GM04503 (cell line): ENCODE data around the gene LDB1.

Experiments
- DNase-seq: peaks from one replicate; pipeline ENCODE4 v3.0.0-alpha.2; 2012; ENCODE audit warnings: low read depth

The LDB1 gene

DNA sequence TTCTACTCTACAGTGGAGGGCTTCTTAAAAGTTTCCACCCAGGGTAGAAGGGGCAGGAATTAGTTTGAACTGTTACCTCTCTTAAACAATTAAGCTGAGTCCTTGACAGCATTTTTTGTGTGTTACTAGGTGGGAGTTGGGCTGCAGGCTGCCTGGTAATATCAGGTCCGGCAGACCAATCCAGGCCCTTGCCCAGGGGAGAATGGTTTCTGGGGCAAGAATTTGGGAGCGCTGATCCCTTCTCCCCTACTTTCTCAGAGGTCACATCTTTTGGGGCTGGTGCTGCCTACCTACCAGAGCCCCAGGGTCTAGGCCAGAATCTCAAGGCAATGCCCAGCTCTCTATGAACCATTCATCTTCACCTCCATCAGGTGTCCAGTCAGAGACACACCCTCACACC lies 14.2 kb upstream of the LDB1 start:
- DNase-seq = no peak

DNA sequence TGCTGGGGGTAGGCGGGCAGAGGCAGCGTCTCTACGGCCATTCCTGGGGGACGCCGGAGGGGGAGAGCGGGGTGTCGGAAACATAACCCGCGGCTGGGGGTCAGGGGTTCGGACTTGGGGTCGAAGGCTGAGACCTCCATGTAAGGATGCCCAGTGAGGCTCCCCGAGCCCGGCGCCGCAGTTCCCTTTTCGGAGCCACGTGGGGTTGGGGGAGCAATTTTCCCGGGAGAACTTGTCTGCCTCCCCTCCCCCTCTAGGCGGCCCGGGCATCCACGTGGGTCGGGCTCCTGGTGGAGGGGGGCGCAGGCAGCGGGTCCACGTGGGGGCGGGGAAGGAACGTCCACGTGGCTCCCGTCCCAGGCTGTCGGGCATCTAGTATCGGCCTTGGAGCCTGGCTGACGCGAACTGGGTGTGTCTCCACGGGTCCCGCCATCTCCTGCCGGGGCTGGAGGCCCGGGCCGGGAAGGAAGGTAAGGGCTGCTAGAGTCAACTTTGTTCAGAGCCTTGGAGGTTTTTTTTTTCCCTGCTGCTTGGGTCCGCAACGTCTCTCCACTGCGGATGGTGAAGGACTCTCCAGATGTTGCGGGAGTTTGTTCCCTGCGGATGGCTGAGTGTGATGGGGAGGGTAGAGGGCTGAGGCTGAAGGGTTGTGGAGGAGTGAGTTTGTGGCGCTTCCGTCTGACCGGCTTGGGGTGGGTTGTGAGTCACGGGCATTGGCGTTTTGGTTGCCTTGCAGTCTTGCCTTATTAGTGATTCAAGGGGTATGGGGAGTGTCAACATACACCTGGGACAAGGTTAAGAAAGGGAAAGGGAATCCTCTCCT lies 13.4 kb upstream of the LDB1 start:
- no peak for DNase-seq

DNA sequence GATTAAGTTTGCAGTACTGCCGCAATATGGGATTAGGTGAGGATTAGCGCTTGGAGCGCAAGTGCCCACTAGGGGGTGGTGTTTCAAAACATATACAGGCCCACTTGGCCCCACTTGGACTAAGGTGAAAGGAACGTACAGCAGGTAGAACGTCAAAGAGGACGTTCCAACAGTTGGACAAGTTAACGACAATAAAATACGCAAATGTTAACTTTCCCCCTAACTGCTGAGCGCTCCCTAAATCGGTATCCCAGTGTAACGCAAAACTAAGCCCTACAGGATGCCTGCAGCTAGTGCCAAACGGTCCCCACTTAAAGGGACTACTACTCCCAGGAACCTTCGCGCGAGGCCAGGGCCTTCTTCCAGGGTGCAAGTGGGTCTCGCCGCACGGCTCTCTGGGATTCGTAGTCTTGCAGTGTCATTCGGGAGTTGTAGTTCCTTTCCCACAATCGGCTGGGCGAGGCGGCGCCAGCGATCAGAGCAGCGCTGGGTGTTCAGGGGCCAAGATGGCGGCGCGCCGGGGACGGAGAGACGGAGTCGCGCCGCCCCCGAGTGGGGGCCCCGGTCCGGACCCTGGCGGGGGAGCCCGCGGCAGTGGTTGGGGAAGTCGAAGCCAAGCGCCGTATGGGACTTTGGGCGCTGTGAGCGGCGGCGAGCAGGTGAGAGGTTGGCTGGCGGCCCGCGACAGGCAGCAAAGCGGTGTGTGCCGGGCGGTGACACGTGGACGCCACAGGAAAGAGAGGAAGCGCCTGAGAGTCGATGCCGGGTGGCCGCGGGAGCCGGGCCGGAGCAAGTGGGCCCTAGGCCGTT lies 12.6 kb upstream of the LDB1 start, which contains the start of gene PPRC1:
PPRC1 (plus strand) TSS at position 478 of the 810 bp plus-strand sequence; CDS start at position 507, 29 bp downstream.
- DNase-seq = peak; percentile 95

DNA sequence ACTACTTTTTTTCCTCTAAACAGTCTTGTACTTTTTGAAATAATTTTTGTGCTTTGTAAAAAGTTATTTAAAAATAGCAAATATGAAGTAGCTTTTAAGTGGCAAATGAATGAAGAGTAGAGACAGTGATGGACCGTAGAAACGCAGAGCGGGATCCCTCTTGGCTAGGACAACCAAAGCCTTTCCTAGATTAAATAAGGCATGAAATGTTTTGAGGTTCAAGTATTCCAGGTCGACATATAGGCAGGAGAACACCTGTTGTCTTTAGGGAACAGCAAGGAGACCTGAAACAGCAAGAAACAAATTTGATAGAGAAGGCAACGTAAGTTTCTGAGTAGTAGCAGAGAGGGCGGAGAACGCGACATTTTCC lies 12.0 kb upstream of the LDB1 start:
- no peak for DNase-seq

DNA sequence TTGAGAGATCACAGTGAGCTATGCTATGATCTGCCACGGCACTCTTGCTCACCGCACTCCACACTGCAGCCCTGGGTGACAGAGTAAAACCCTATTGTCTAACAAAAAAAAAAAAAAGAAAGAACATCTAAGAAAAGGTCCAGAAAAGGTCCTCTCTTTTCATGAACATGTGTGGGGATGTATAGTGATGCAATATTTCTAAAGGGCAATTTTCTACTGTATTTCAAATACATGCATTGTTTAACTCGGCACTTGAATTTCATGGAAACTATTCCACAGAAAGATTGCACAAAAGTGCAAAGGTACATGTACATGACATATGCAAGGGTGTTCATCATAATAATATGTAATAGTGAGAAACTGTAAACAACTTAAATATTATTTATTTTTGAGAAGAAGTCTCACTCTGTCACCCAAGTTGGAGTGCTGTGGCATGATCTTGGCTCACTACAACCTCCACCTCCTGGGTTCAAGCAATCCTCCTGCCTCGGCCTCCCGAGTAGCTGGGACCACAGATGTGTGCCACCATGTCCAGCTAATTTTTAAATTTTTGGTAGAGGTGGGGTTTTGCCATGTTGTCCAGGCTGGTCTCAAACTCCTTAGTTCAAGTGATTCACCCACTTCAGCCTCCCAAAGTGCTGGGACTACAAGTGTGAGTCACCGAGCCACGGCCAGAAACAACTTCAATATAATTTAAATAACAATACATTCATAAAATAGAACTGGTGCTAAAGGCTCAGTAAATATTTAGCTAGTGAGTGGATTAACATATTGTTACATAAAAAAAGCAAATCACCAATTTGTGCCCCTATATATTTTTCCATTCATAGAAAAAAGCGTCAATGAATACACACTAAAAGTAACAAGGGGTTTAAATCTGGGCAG lies 11.4 kb upstream of the LDB1 start:
- DNase-seq = no peak

DNA sequence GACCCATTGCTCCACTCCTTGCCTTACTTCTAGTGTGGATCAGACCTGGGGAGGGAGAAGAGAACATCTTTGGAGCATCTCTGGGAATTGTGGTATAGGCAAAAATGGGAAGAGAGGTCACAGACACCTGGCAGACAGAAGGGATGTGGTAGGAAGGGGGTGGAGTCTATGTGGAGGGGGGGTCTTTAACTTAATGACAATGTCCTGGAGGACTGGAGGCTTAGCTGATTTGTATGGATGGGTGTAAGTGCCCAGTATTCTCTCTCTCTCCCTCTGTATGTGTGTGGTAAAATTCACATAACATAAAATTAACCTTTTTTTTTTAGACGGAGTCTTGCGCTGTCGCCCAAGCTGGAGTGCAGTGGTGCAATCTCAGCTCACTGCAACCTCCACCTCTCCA lies 3.1 kb upstream of the LDB1 start:
- no peak for DNase-seq

DNA sequence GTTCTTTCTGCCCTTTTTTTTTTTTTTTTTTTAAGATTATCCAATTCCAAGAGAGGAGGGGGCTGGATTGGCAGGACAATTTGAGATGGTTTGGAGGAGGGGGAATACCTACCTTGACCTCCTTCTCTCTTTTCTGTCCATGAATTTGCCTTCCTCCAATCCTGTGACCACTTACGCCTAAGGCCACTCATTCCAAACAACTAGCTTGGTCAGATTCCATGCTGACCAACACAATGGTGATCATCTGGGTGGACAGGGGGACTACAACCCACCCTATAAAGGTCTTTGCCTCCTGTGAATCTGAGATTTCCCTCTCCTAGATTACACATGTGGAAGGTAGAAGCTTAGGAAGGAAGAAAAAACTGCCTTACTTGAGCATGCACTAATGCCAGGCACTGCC lies 2.3 kb upstream of the LDB1 start:
- DNase-seq = no peak

DNA sequence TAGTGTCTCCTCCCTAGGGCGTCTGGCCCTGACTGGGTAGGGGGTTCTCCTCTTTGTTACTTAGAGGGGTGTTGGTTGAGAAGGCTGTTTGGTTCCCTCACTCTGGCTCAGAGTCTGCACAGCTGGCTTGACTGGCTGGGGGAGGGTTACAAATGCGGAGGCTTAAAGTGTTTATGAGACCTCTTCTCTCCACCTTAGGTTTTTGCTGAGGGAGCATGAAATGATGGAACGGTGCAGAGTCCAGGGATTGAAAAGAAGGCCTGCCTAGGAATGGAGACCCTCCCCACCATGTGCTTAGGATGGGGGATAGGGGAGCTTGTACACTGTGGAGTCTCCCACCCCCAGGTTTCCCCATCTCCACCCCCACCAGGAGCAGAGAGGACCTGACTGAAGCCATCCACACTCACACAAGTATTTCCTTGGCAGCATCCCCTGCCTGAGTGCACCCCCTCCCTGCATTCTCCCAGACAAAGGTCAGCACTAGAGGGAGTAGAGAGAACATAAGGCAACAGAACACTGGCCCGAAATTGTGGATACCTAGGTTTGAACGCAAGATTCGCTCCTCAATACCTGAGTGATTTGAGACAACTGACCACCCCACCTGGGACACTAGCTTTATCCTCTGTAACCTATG lies 1.7 kb upstream of the LDB1 start:
- no peak for DNase-seq

DNA sequence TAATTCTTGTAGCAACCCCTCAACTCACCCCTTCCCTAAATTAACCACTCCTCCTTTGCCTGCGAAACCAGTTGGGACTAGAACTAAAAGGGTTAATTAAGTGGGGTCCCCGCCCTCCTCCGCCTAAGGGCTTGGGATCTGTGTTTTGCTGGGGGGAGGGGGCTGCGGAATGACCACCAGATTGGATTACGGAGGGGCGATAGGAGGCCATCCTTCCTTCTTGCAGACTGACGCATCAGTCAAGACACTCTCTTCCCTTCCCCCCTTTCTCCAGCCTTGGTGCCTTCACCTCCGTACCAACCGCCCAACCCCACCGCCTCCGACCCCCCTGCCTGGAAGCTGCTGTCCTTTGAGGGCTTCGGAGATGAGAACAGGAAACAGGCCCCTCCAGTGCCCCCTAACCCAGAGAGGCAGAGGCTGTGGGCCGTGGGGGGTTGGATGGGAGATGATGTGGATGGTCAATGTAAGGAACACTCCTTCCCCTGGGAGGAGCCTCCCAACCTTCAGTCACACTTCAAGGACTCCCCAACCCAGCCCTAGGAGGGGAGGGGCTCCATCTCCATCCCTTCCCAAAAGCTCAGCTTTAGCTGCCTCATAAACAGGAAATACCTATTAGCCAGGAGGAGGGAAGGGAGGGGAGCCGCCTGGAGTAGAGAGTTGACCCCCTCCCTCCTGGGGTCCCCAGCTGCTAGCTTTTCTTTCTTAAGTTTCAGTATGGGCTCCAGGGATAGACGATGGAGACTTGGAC lies 997 bp upstream of the LDB1 start:
- peak; percentile 45 for DNase-seq

DNA sequence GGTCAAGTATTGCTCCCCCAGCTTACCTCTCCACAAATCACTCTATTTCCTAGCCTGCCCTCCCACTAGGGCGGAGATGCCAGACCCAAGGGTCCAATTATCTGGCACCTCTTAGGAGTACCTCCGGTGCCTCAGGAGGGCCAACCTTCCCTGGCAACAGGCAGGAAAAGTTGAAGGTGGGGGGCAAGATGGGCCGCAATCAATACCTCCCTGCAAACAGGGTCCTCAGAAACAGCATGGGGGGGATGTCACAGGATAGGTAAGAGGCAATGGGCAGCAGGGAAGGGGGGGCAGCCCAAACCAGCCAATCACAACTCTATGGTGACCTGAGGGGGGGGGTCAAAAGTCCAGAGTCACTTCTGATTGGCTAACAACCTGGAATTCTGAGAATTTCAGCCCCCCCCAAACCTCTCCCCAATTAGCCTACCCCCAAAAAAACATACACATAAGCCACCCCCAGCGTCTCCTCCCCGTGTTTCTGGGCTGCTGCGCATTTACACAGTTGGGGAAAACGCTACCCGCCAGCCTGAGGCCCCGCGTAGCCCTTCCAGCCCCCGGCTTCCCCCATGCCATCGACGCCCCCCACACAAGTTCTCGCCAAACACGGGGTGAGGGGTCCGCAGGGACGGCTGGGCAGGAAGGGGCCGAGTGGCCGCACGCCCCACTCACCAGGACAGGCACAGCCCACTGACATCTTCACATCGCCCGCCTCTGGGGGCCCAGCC lies 589 bp downstream of the LDB1 start:
- peak; percentile 61 for DNase-seq

DNA sequence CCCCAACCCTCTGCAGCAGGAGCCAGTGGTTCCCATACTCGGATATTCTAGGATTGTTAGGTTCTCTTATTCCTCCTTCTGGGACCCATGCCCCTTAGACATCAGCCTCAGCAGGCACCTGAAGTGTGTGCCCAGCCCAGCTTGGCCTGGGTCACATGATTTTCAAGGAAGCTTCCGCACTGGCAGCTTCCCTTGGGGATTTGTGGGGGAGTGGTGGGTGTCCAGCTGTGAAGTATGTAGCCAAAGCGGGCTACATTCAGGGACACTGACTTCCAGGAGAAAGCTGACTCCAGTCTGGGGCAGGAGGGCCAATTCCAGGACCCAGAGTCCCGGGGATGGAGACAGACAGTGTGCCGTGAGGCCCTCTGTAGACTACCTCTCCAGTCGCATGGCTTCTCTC lies 1.3 kb downstream of the LDB1 start:
- DNase-seq = no peak

DNA sequence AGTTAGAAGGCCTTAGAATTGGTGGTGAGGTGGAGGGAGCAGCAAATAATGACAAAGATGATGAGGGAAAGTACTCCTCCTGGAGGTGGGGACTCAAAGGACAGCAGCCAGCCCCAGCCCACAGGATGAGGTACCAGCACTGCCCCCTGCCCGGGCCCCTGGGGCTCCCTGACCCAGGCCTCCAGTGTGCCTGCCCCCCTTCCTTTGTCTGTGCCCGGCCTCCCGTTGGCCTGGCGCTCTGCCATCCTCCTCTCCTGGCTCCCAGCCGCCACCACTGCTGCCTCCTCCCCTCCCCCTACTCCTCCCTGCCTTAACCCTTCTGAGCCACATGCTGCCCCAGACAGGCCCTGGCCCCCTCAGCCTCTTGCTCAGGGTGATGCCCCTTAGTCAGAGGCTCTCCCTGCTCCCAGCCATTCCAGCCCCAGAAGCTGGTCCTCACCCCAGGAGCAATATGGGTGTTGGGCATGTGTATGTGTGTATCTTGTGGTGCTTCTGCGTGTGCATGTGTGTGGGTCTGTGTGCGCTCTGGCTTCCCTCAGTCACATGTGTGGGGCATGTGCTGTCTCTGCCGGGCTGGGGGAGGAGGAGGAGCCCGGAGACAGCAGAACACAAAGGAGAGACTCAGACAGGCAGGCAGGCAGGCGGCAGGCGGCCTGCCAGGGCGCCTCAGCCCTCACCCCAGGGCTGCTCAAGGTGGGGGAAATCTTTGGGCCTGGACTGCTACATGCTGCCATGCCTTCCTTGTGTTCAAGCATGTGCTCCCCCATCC lies 2.6 kb downstream of the LDB1 start:
- no peak for DNase-seq

DNA sequence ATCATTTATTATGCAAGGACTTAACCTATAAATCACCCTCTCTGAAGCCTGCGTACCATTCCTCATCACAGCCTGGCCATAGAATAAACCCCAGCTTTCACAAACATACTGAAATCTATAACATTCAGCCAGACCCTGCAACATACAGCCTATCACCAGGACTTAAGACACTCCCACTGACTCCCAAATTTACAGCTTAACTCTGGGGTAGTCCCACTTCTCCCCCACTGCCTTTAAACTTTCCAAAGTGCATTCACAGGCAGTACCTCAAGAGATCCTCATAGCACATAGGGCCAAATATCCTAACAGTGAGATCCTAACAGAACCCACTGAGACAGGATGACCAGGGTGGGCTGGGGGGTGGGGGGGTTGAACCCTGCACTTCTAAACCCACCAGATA lies 3.5 kb downstream of the LDB1 start:
- no peak for DNase-seq

DNA sequence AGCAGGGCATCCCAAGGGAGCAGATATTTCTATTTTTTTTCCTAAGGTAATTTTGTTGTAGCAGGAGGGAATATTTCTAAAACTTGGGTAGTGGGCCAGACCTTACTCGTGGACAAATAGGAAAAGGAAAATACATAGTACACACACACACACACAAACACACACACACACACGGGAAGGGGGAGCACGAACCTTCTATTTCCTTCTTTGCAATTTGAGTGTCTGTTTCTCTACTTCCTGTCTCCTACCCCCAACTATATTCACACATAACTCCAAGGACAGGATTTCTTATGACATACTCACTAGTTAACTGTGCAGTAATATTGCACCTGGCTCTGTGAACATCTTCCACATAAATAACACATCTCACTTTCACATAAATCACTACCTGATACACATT lies 4.4 kb downstream of the LDB1 start:
- DNase-seq = no peak

DNA sequence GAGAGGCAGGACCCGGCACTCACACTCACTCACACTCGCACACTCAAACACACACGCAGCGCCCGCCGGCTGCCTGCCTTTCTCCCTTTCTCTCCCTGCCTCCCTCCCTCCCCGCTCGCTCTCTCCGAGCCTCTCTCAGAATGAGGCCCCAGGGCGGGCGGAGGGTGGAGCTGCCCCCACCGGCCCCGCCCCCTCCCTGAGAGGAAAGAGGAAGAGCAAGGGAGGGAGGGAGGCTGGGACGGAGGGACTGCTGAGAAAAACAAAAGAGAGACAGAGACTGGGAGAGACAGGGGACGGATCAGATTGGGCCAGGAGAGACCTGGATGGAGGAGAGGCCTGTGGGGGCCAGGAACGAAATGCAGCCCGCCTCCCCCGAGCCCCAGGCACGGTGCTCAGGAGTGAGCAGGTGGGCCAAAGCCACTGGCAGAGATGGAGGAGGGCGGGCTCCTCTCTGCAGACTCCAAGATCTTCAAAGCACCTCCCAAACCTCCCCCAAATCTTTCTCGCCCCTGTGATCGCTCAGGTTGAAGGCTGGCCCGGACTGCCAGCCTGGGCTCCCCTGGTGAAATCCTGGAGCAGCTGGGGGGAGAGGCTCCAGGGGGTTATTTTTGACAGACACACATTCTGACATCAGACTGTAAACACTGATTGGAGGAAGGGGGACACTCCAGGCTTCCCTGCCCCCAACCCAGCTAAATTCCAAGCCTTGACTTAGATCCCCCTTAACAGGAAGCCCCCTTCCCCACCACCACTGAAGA lies 5.1 kb downstream of the LDB1 start:
- peak; percentile 31 for DNase-seq

DNA sequence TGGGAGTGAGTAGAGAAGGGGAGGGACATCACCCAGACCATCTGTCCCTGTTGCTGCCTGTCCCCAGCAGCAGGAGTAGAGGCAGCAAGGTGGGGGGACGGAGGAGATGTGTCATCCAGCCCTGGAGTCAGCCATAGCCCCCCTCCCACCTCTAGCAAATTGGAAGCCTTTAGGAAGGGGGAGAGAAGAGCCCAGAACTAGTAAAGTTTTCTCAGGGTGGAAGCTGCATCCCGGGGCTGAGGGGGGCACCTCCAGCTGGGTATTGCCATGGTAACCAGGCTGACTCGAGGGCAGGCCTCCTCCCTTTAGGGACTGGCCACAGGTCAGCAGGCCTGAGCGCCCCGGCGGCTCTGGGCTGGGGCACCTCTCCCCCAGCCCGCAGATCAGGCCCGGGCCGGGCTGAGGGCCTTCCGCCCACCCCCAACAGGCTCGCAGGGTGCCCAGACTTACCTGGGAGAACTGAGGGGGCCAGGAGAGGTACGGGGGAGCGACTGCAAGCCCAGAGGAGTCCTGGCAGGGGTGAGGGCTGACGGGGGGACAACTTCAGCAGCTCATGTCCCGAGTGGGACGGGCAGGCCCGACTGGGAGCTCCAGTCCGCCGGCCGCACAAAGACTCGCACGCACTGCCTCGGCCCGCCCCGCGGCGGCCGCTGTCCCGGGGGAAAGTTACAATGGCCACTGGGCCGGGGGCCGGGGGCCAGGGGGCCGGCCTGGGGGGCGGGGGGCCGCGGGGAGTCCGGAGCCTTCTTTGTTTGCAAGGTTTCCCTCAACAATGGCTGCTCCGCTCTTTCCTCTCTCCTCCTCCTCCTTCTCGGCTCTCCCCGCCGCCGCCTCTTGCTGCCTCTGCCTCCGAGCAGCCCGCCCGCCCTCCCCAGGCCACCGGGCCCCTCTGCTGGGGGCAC lies 6.0 kb downstream of the LDB1 start:
- no peak for DNase-seq

DNA sequence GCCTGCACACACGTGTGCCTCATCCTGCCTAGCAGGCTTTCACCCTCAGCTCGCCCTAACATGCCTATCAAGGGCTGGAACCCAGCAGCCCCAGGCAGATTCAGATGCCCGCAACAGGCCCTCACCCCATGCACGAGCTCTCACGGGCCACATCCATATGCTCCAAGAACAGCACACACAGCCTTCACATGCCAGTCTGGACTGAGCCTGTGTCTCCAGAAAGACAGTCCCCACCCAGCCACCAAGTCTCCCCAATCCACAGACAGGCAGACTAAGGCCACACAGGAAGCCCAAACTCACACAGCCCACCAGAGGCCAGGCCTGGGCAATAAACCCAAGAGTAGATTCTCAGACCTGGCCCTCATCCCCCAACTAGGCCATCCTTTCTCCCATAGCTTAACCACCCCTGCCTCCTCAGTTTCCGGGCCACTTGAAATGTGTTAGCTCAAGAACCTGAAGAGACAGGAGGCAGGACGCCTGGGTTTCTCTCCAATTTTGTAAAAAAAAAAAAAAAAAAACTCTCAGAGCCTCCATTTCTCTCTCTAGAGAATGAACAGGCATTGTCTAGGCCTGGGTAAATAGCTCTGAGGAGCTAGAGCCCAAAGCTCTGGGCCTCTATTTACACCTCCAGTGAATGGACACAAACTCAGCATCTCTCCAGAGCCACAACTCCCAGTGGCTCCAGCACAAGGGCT lies 6.8 kb downstream of the LDB1 start:
- no peak for DNase-seq
